Renal cortex interstitium (tissue), 11 donors: ENCODE data around the gene MCRIP1. TPM values are rescaled to one million over a fixed set of nuclear protein-coding genes. Genes with fewer than 3 reads are reported as not detected.
"Not testable (repeated sequence)": the region's sequence is repeated elsewhere in the genome, so short reads cannot be mapped to it uniquely, and the experiment has no call there.

Source experiments
- DNase-seq, 11 donors: peaks; one replicate each; pipeline ENCODE4 v3.0.0-alpha.2; 2013; ENCODE audit warnings: low read depth in 9 of 11, low spot score in 4 of 11; ENCODE audit errors: extremely low read depth in 1 of 11
- polyA plus RNA-seq, 3 donors: library from polyadenylated mRNA; unstranded; fragments of 120-200 nt; gene quantifications; one replicate each; pipeline ENCODE4 v1.2.1, GENCODE V29; 2013; ENCODE audit not compliant: insufficient read length in 3 of 3

The MCRIP1 gene
- polyA plus RNA-seq, 3 donors = 61.8 to 109 (median 107) TPM

GRCh38 chr17:81846743-81847689 is 13.9 kb upstream of the MCRIP1 start:
- DNase-seq = no peak

- DNase-seq = no peak
Measured at GRCh38 chr17:81845881-81846742, 13.0 kb upstream of the MCRIP1 start.

- no peak for DNase-seq
Measured at GRCh38 chr17:81845361-81845760, 12.3 kb upstream of the MCRIP1 start.

GRCh38 chr17:81844887-81845286 is 11.8 kb upstream of the MCRIP1 start:
- no peak for DNase-seq

GRCh38 chr17:81844327-81844851 is 11.3 kb upstream of the MCRIP1 start:
- DNase-seq = no peak

- DNase-seq = no peak
Measured at GRCh38 chr17:81843713-81844326, 10.7 kb upstream of the MCRIP1 start.

- no peak for DNase-seq
Measured at GRCh38 chr17:81842725-81843504, 9.8 kb upstream of the MCRIP1 start.

- DNase-seq = no peak
Measured at GRCh38 chr17:81842378-81842724, 9.3 kb upstream of the MCRIP1 start.

GRCh38 chr17:81841866-81842265 is 8.8 kb upstream of the MCRIP1 start:
- DNase-seq = no peak

- DNase-seq = no peak
Measured at GRCh38 chr17:81840826-81841778, 8.0 kb upstream of the MCRIP1 start.

GRCh38 chr17:81840059-81840458 is 7.0 kb upstream of the MCRIP1 start:
- DNase-seq = not testable (repeated sequence)

- DNase-seq = no peak
Measured at GRCh38 chr17:81839301-81839700, 6.2 kb upstream of the MCRIP1 start.

GRCh38 chr17:81838753-81839255 is 5.7 kb upstream of the MCRIP1 start:
- DNase-seq = no peak

- no peak for DNase-seq
Measured at GRCh38 chr17:81837641-81838040, 4.5 kb upstream of the MCRIP1 start.

GRCh38 chr17:81834831-81835267 is 1.8 kb upstream of the MCRIP1 start, which contains the start of gene PPP1R27:
Gene PPP1R27 (minus strand): TSS chr17:81835050. CDS start chr17:81834953, 97 bp downstream.
- DNase-seq = no peak

- DNase-seq = no peak
Measured at GRCh38 chr17:81833921-81834830, 1.1 kb upstream of the MCRIP1 start.
